MM.1S (cell line): ENCODE results near the gene ZIC5.

ENCODE experiments used
- DNase-seq: peaks from one replicate; pipeline ENCODE4 v3.0.0-alpha.2; 2015
- H2AFZ ChIP-seq: fragments of 300-600 bp; sonication (generic); 2 replicates; pipeline ENCODE4 v1.6.0; 2016; ENCODE audit warnings: antibody characterized with exemption, low read length
- H3F3A ChIP-seq: fragments of 300-600 bp; sonication (generic); 2 replicates; pipeline ENCODE4 v1.6.1; 2016; ENCODE audit warnings: mild to moderate bottlenecking, antibody characterized with exemption, low read length, moderate library complexity, mixed read lengths; ENCODE audit not compliant: insufficient read depth
- H3K27ac ChIP-seq: fragments of 300-600 bp; sonication (generic); 2 replicates; pipeline ENCODE4 v1.5.1; 2016; ENCODE audit warnings: mild to moderate bottlenecking, low read length
- H3K27me3 ChIP-seq: fragments of 300-600 bp; sonication (generic); replicated peaks from 2 replicates; pipeline ENCODE4 v1.6.0; 2016; ENCODE audit warnings: low read length; ENCODE audit not compliant: insufficient read depth
- H3K36me3 ChIP-seq: fragments of 300-600 bp; sonication (generic); replicated peaks from 2 replicates; pipeline ENCODE4 v1.6.1; 2016; ENCODE audit warnings: mild to moderate bottlenecking, low read length, mixed read lengths; ENCODE audit not compliant: insufficient read depth
- H3K4me1 ChIP-seq: fragments of 300-600 bp; sonication (generic); 2 replicates; pipeline ENCODE4 v1.6.1; 2016; ENCODE audit warnings: low read length, mixed read lengths
- H3K4me2 ChIP-seq: fragments of 300-600 bp; sonication (generic); 2 replicates; pipeline ENCODE4 v1.6.0; 2016; ENCODE audit warnings: low read depth, low read length
- H3K4me3 ChIP-seq: fragments of 300-600 bp; sonication (generic); 2 replicates; pipeline ENCODE4 v1.5.1; 2016; ENCODE audit warnings: low read length, mixed read lengths
- H3K79me2 ChIP-seq: fragments of 300-600 bp; sonication (generic); 2 replicates; pipeline ENCODE4 v1.6.1; 2016; ENCODE audit warnings: mixed run types, low read length, mixed read lengths
- H3K9ac ChIP-seq: fragments of 300-600 bp; sonication (generic); 2 replicates; pipeline ENCODE4 v1.6.1; 2016; ENCODE audit warnings: low read length, mixed read lengths
- H3K9me2 ChIP-seq: fragments of 300-600 bp; sonication (generic); replicated peaks from 2 replicates; pipeline ENCODE4 v1.6.1; 2016; ENCODE audit warnings: mild to moderate bottlenecking, low read length, mixed read lengths; ENCODE audit not compliant: insufficient read depth
- H3K9me3 ChIP-seq: fragments of 300-600 bp; sonication (generic); replicated peaks from 2 replicates; pipeline ENCODE4 v1.6.1; 2016; ENCODE audit warnings: mild to moderate bottlenecking, low read length, mixed read lengths; ENCODE audit not compliant: insufficient read depth
- H4K20me1 ChIP-seq: fragments of 300-600 bp; sonication (generic); 2 replicates; pipeline ENCODE4 v1.6.1; 2016; ENCODE audit warnings: mild to moderate bottlenecking, low read length, moderate library complexity, mixed read lengths; ENCODE audit not compliant: insufficient read depth
- EZH2 ChIP-seq: fragments of 300-600 bp; sonication (generic); optimal IDR thresholded peaks from 2 replicates; pipeline ENCODE3; 2017; ENCODE audit warnings: low read depth, mild to moderate bottlenecking, antibody characterized with exemption, low read length, mixed read lengths
- EZH2phosphoT487 ChIP-seq: fragments of 300-600 bp; sonication (generic); IDR thresholded peaks from 2 replicates; pipeline ENCODE4 v1.6.1; 2018; ENCODE audit warnings: antibody characterized with exemption, low read length
- TF ChIP-seq, protein P1 (sequence below): fragments of 300-600 bp; sonication (generic); IDR thresholded peaks from 2 replicates; pipeline ENCODE4 v1.5.1; 2016; ENCODE audit warnings: antibody characterized with exemption, low read length, mixed read lengths

The ZIC5 gene

GRCh38 chr13:99979453-99980200 is 8.1 kb upstream of the ZIC5 start:
- Histone ChIP-seq H3K4me2 (peak overlapping the region; percentile 89), H4K20me1 (no peaks in the 10 kb centered on the region), H3K9ac (peak overlapping the region; percentile 33; the same call in 1 of the 2 replicates)

DNA sequence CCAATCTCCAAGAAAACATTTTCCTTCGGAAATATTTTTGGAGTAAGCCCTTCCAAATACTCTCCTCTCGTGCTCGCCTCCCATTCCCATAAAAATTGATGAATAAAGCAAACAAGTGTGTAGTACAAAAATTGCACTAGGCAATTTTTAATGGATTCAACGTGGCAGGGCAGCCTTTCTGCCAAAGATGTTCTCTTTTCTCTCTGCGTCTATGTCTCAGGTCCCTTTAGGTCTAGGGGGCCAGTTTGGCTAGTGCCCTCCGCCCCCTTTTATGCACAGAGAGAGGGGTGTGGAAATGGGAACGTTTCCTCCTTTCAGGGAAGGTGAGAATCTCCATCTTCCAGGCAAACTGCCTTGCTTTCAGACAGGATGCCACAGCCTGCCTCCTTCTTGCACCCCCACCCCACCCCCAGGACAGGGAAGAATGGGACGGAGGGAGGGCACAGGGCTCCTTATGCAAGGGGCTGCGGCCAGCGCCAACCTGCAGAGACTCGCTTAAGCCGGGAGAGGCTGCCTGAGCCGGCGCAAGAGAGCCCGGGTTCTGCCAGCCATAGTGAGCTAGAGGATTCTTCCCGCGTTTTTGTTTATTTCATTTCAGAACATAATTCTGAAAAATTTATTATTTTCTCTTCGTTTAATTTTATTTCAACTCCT is 7.4 kb upstream of the ZIC5 start:
- TF ChIP-seq, protein P1, sequence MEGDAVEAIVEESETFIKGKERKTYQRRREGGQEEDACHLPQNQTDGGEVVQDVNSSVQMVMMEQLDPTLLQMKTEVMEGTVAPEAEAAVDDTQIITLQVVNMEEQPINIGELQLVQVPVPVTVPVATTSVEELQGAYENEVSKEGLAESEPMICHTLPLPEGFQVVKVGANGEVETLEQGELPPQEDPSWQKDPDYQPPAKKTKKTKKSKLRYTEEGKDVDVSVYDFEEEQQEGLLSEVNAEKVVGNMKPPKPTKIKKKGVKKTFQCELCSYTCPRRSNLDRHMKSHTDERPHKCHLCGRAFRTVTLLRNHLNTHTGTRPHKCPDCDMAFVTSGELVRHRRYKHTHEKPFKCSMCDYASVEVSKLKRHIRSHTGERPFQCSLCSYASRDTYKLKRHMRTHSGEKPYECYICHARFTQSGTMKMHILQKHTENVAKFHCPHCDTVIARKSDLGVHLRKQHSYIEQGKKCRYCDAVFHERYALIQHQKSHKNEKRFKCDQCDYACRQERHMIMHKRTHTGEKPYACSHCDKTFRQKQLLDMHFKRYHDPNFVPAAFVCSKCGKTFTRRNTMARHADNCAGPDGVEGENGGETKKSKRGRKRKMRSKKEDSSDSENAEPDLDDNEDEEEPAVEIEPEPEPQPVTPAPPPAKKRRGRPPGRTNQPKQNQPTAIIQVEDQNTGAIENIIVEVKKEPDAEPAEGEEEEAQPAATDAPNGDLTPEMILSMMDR: no peak
- no peak for TF ChIP-seq EZH2
- no peak for TF ChIP-seq EZH2phosphoT487
- Histone ChIP-seq H3K9ac (no peak overlapping the region), H3K4me3 (no peak overlapping the region), H3F3A (no peaks in the 10 kb centered on the region), H3K27ac (no peak overlapping the region), H4K20me1 (no peaks in the 10 kb centered on the region), H3K9me3 (no peaks in the 10 kb centered on the region), H3K27me3 (peaks cover 23% of the 10 kb centered on the region), H3K4me2 (peak overlapping the region; percentile 89; the same call in 1 of the 2 replicates), H3K79me2 (no peaks in the 10 kb centered on the region), H3K4me1 (no peaks in the 10 kb centered on the region), H3K36me3 (no peaks in the 10 kb centered on the region), H3K9me2 (no peaks in the 10 kb centered on the region), H2AFZ (no peak overlapping the region)
- DNase-seq: no peak

More at GRCh38 chr13:99979453-99980200, 8.1 kb upstream of the ZIC5 start:
- Histone ChIP-seq H2AFZ (peak overlapping the region; percentile 80), H3K27me3 (peaks cover 18% of the 10 kb centered on the region; the same call in 1 of the 2 replicates), H3F3A (no peaks in the 10 kb centered on the region), H3K4me1 (no peaks in the 10 kb centered on the region), H3K27ac (no peak overlapping the region), H3K9me3 (no peaks in the 10 kb centered on the region), H3K79me2 (no peaks in the 10 kb centered on the region), H3K9me2 (no peaks in the 10 kb centered on the region), H3K36me3 (no peaks in the 10 kb centered on the region), H3K4me3 (peak overlapping the region; percentile 63)
- TF ChIP-seq, protein P1: no peak
- no peak for TF ChIP-seq EZH2phosphoT487
- TF ChIP-seq EZH2: no peak
- DNase-seq: no peak

DNA sequence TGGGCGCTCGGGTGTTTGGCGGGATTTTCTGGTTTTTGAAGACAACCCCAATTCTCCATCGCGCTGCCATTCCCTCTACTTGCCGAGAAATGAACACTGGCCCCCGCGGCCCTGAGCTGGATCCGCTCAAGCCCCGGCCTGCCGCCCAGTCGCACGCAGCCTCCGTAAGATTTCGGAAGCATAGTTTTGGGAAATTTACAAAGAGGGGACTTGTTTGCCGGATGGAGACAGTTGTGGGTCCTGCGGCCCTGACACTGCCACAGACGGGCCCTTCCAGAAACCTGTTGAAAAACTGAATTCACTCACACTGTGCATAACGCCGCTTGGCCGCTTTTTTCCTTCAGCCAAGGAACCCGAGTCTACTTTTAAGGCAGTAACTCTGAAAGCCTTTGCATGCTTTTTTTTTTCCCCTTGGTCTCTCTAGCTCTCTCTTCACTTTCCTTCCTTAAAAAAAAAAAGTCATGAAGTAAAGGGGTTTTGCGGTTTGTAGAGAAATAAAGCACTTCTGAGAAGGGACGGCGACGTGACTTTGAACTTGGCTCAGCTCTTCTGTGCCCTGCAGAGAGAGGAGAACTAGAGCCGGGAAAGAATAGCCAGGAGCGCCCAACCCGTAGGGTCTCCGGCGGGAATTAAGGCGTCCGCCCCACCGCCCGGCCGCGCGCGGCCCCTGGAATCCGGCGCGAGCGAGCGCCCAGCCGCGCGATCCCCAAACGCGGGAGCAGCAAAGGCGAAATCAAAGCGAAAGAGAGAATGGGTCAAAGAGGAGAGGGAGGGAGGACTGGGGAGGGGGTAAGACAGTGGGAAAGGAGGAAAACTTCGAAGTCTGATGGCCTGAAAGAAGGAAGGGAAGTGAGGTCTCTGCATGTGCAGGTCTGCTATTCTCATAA is 6.6 kb upstream of the ZIC5 start:
- H3K27ac ChIP-seq: no peak overlapping the region
- peaks cover 30% of the 10 kb centered on the region for H3K27me3 ChIP-seq
- no peak overlapping the region for H3K4me3 ChIP-seq
- no peak overlapping the region for H3K9ac ChIP-seq
- no peaks in the 10 kb centered on the region for H3F3A ChIP-seq
- H3K9me2 ChIP-seq: no peaks in the 10 kb centered on the region
- no peak overlapping the region for H2AFZ ChIP-seq
- DNase-seq: no peak
- H3K4me1 ChIP-seq: no peaks in the 10 kb centered on the region
- no peak overlapping the region for H3K4me2 ChIP-seq
- no peaks in the 10 kb centered on the region for H3K9me3 ChIP-seq
- TF ChIP-seq EZH2: no peak
- TF ChIP-seq, protein P1: no peak
- TF ChIP-seq EZH2phosphoT487: no peak
- no peaks in the 10 kb centered on the region for H3K36me3 ChIP-seq
- no peaks in the 10 kb centered on the region for H4K20me1 ChIP-seq
- H3K79me2 ChIP-seq: no peaks in the 10 kb centered on the region
